K562 treated with DMSO at 1 percent for 4 hours (cell line): Measurements from ENCODE around the gene PDSS2. TPM values are rescaled to one million over a fixed set of nuclear protein-coding genes. Genes with fewer than 3 reads are reported as not detected.

Experiments used
- total RNA-seq: library from RNA; unstranded; fragments of 300-600 nt; gene quantifications from 2 replicates; pipeline ENCODE4 v1.2.3, GENCODE V29; 2022; ENCODE audit not compliant: insufficient read depth

Gene PDSS2, protein sequence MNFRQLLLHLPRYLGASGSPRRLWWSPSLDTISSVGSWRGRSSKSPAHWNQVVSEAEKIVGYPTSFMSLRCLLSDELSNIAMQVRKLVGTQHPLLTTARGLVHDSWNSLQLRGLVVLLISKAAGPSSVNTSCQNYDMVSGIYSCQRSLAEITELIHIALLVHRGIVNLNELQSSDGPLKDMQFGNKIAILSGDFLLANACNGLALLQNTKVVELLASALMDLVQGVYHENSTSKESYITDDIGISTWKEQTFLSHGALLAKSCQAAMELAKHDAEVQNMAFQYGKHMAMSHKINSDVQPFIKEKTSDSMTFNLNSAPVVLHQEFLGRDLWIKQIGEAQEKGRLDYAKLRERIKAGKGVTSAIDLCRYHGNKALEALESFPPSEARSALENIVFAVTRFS
- 7.5 and 9.9 TPM in 2 replicates for total RNA-seq

DNA sequence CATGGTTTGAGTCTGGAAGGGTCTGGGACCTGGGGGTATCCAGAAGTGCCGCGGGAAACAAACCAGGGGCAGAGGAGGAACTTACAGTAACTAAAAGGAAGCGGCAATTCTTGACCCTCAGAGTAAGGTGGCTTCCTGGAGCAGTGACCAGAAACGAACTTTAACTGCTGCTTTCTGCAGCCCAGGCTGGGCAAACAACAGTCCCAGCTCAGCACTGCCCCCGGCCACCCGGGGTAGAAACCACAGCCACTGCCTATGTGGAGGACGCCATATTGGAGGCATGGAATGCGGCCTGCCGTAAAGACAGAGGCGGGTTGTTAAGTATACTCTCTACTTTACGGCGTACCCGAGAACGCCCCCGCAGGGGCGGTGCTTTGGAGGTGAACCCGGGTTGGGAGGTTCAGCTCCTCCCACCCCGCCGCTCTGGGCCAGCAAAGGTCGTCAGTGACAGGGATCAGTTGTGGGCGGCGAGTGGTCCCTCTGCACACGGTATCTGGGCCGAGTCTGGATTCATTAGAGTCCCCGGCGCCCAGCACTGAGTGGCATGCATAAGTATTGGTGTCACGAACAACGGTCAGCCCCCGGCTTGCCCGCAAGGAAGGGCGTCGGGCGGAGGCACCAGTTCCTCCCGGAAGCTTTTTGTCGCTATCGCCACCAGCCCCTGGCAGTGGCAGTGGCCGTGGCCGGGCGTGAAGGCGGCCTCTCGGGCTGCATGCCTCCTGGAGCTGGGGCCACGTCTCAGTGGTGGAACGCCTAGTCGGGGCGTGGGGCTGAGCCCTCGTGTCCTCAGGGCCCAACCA, at the start of gene PDSS2:
PDSS2 (minus strand) TSS at position 282 of the 800 bp plus-strand sequence; CDS start at position 3, 279 bp downstream.

GRCh38 chr6:107489636-107490565, 30.5 kb upstream of the PDSS2 start, which contains the start of gene SOBP:
TSS of gene SOBP (plus strand) at chr6:107490117. CDS start at chr6:107490617, 500 bp downstream.

GRCh38 chr6:107114926-107115694, 344.3 kb downstream of the PDSS2 start, which contains the start of gene BEND3:
TSS of gene BEND3 (minus strand) at chr6:107115515. CDS start at chr6:107099285, 16,230 bp downstream.

Other genes starting within 250 kb of the PDSS2 start
- not detected in 2 replicates for gene SOBP, start 30.6 kb upstream of the PDSS2 start, total RNA-seq